ENCODE results near the gene TCEA3.

TCEA3 gene

GRCh38 chr1:23366146-23366545, 58.4 kb downstream of the TCEA3 start:
- WGBS, 2 donors (ENCODE audit: extremely low coverage in 2 of 2, insufficient read length in 2 of 2, insufficient replicate concordance in 1 of 2): no CpG with 5 or more reads among the region's 2 CpGs
- peaks cover 2% of the 10 kb centered on the region for H3K79me1 ChIP-seq (ENCODE audit: low read depth, low read length)
- no peak for DNase-seq (ENCODE audit: low spot score)
- H3K4me1 ChIP-seq (ENCODE audit: control insufficient read depth in 2 of 2, insufficient read depth in 1 of 2, low read depth in 1 of 2, low read length in 2 of 2): peaks cover 13 to 18% of the 10 kb centered on the region in 2 donors
- H3K27ac ChIP-seq (replicated peaks; ENCODE audit: low read length): peak overlapping the region; percentile 30
- H3K4ac ChIP-seq (ENCODE audit: low read length): no peak overlapping the region
- peaks cover 23 to 57% of the 10 kb centered on the region in 2 donors for H3K9me3 ChIP-seq (replicated peaks in 1 of 2; ENCODE audit: control insufficient read depth in 2 of 2, insufficient read depth in 1 of 2, low read depth in 1 of 2, low read length in 2 of 2)
- no peak overlapping the region for H3K9ac ChIP-seq (ENCODE audit: low read depth, low read length, poor library complexity)
- no peak overlapping the region for H2AK5ac ChIP-seq (ENCODE audit: low read depth, low read length)
- no peaks in the 10 kb centered on the region for H3K27me3 ChIP-seq (ENCODE audit: control insufficient read depth in 3 of 3, insufficient read depth in 3 of 3, low read depth in 1 of 3, low read length in 3 of 3)
- H2BK120ac ChIP-seq (ENCODE audit: low read depth, low read length): no peak overlapping the region
- no peak overlapping the region for H4K91ac ChIP-seq (ENCODE audit: low read depth, low read length, poor library complexity)
- H3K4me3 ChIP-seq (ENCODE audit: low read length in 2 of 2): no peak overlapping the region
- no peak overlapping the region for H3K14ac ChIP-seq (ENCODE audit: low read length)
- no peak overlapping the region for H2AFZ ChIP-seq (ENCODE audit: low read length)
- H3K4me2 ChIP-seq (ENCODE audit: insufficient read depth, low read length, poor library complexity, severe bottlenecking): no peak overlapping the region
- H3K18ac ChIP-seq (ENCODE audit: low read length): no peak overlapping the region
- peaks cover 19 to 59% of the 10 kb centered on the region in 2 donors for H3K36me3 ChIP-seq (replicated peaks in 1 of 2; ENCODE audit: control insufficient read depth in 2 of 2, insufficient read depth in 2 of 2, low read length in 2 of 2)
- no peak overlapping the region for H2BK15ac ChIP-seq (ENCODE audit: low read length)
- no peak overlapping the region for H4K8ac ChIP-seq (ENCODE audit: low read depth, low read length)
- H2BK12ac ChIP-seq (ENCODE audit: low read length): no peak overlapping the region
- H3K23ac ChIP-seq (ENCODE audit: low read depth, low read length, poor library complexity): no peak overlapping the region
- no peak overlapping the region for H2BK5ac ChIP-seq (ENCODE audit: low read length)

- Histone ChIP-seq H2BK120ac (ENCODE audit: low read depth, low read length) (no peak overlapping the region), H3K27ac (replicated peaks; ENCODE audit: low read length) (no peak overlapping the region), H2AFZ (ENCODE audit: low read length) (no peak overlapping the region), H4K8ac (ENCODE audit: low read depth, low read length) (no peak overlapping the region), H2BK15ac (ENCODE audit: low read length) (no peak overlapping the region), H3K4me2 (ENCODE audit: insufficient read depth, low read length, poor library complexity, severe bottlenecking) (no peak overlapping the region), H3K27me3 (ENCODE audit: control insufficient read depth in 3 of 3, insufficient read depth in 3 of 3, low read depth in 1 of 3, low read length in 3 of 3) (no peaks in the 10 kb centered on the region), H4K91ac (ENCODE audit: low read depth, low read length, poor library complexity) (no peak overlapping the region), H3K4me1 (ENCODE audit: control insufficient read depth in 2 of 2, insufficient read depth in 1 of 2, low read depth in 1 of 2, low read length in 2 of 2) (peaks cover 0 to 3% of the 10 kb centered on the region in 2 donors), H3K18ac (ENCODE audit: low read length) (no peak overlapping the region), H3K14ac (ENCODE audit: low read length) (no peak overlapping the region), H2BK5ac (ENCODE audit: low read length) (no peak overlapping the region), H3K4me3 (ENCODE audit: low read length in 2 of 2) (no peak overlapping the region), H2AK5ac (ENCODE audit: low read depth, low read length) (no peak overlapping the region), H3K79me1 (ENCODE audit: low read depth, low read length) (peaks cover 2% of the 10 kb centered on the region), H3K9me3 (replicated peaks in 1 of 2; ENCODE audit: control insufficient read depth in 2 of 2, insufficient read depth in 1 of 2, low read depth in 1 of 2, low read length in 2 of 2) (peaks cover 40 to 90% of the 10 kb centered on the region in 2 donors), H3K36me3 (replicated peaks in 1 of 2; ENCODE audit: control insufficient read depth in 2 of 2, insufficient read depth in 2 of 2, low read length in 2 of 2) (peaks cover 33 to 82% of the 10 kb centered on the region in 2 donors), H2BK12ac (ENCODE audit: low read length) (no peak overlapping the region), H3K4ac (ENCODE audit: low read length) (no peak overlapping the region), H3K9ac (ENCODE audit: low read depth, low read length, poor library complexity) (no peak overlapping the region), H3K23ac (ENCODE audit: low read depth, low read length, poor library complexity) (no peak overlapping the region)
- no CpG with 5 or more reads among the region's 13 CpGs for WGBS, 2 donors (ENCODE audit: extremely low coverage in 2 of 2, insufficient read length in 2 of 2, insufficient replicate concordance in 1 of 2)
- no peak for DNase-seq (ENCODE audit: low spot score)
These were observed 62.3 kb downstream of the TCEA3 start for GRCh38 chr1:23362218-23362713.

- no peak overlapping the region for H2AK5ac ChIP-seq (ENCODE audit: low read depth, low read length)
- no peak overlapping the region for H3K4ac ChIP-seq (ENCODE audit: low read length)
- H3K9me3 ChIP-seq (replicated peaks in 1 of 2; ENCODE audit: control insufficient read depth in 2 of 2, insufficient read depth in 1 of 2, low read depth in 1 of 2, low read length in 2 of 2): peaks cover 35 to 57% of the 10 kb centered on the region in 2 donors
- no peak overlapping the region for H3K4me3 ChIP-seq (ENCODE audit: low read length in 2 of 2)
- no peak overlapping the region for H4K91ac ChIP-seq (ENCODE audit: low read depth, low read length, poor library complexity)
- no peak overlapping the region for H3K14ac ChIP-seq (ENCODE audit: low read length)
- H2AFZ ChIP-seq (ENCODE audit: low read length): no peak overlapping the region
- no peak for DNase-seq (ENCODE audit: low spot score)
- no peak overlapping the region for H2BK5ac ChIP-seq (ENCODE audit: low read length)
- no peak overlapping the region for H3K27ac ChIP-seq (replicated peaks; ENCODE audit: low read length)
- H4K8ac ChIP-seq (ENCODE audit: low read depth, low read length): no peak overlapping the region
- H3K9ac ChIP-seq (ENCODE audit: low read depth, low read length, poor library complexity): no peak overlapping the region
- no peak overlapping the region for H3K23ac ChIP-seq (ENCODE audit: low read depth, low read length, poor library complexity)
- no peak overlapping the region for H3K18ac ChIP-seq (ENCODE audit: low read length)
- WGBS, 2 donors (ENCODE audit: extremely low coverage in 2 of 2, insufficient read length in 2 of 2, insufficient replicate concordance in 1 of 2): no CpG with 5 or more reads among the region's 3 CpGs
- no peak overlapping the region for H2BK15ac ChIP-seq (ENCODE audit: low read length)
- H3K4me2 ChIP-seq (ENCODE audit: insufficient read depth, low read length, poor library complexity, severe bottlenecking): no peak overlapping the region
- H3K4me1 ChIP-seq (ENCODE audit: control insufficient read depth in 2 of 2, insufficient read depth in 1 of 2, low read depth in 1 of 2, low read length in 2 of 2): peaks cover 7 to 10% of the 10 kb centered on the region in 2 donors
- H3K27me3 ChIP-seq (ENCODE audit: control insufficient read depth in 3 of 3, insufficient read depth in 3 of 3, low read depth in 1 of 3, low read length in 3 of 3): no peaks in the 10 kb centered on the region
- H2BK120ac ChIP-seq (ENCODE audit: low read depth, low read length): no peak overlapping the region
- peaks cover 2% of the 10 kb centered on the region for H3K79me1 ChIP-seq (ENCODE audit: low read depth, low read length)
- no peak overlapping the region for H2BK12ac ChIP-seq (ENCODE audit: low read length)
- peaks cover 33 to 46% of the 10 kb centered on the region in 2 donors for H3K36me3 ChIP-seq (replicated peaks in 1 of 2; ENCODE audit: control insufficient read depth in 2 of 2, insufficient read depth in 2 of 2, low read length in 2 of 2)
These were observed 66.2 kb downstream of the TCEA3 start for GRCh38 chr1:23358310-23358875.

GRCh38 chr1:23357138-23357908, 67.2 kb downstream of the TCEA3 start:
- no CpG with 5 or more reads among the region's 3 CpGs for WGBS, 2 donors (ENCODE audit: extremely low coverage in 2 of 2, insufficient read length in 2 of 2, insufficient replicate concordance in 1 of 2)
- no peak overlapping the region for H3K4me3 ChIP-seq (ENCODE audit: low read length in 2 of 2)
- H3K36me3 ChIP-seq (replicated peaks in 1 of 2; ENCODE audit: control insufficient read depth in 2 of 2, insufficient read depth in 2 of 2, low read length in 2 of 2): peaks cover 26 to 36% of the 10 kb centered on the region in 2 donors

More at GRCh38 chr1:23357138-23357908, 67.2 kb downstream of the TCEA3 start:
- H4K8ac ChIP-seq (ENCODE audit: low read depth, low read length): no peak overlapping the region
- peaks cover 28 to 47% of the 10 kb centered on the region in 2 donors for H3K9me3 ChIP-seq (replicated peaks in 1 of 2; ENCODE audit: control insufficient read depth in 2 of 2, insufficient read depth in 1 of 2, low read depth in 1 of 2, low read length in 2 of 2)
- H2BK120ac ChIP-seq (ENCODE audit: low read depth, low read length): no peak overlapping the region
- no peak overlapping the region for H3K18ac ChIP-seq (ENCODE audit: low read length)
- no peaks in the 10 kb centered on the region for H3K27me3 ChIP-seq (ENCODE audit: control insufficient read depth in 3 of 3, insufficient read depth in 3 of 3, low read depth in 1 of 3, low read length in 3 of 3)
- H2AFZ ChIP-seq (ENCODE audit: low read length): no peak overlapping the region
- no peak overlapping the region for H4K91ac ChIP-seq (ENCODE audit: low read depth, low read length, poor library complexity)
- H3K4ac ChIP-seq (ENCODE audit: low read length): no peak overlapping the region
- H3K4me1 ChIP-seq (ENCODE audit: control insufficient read depth in 2 of 2, insufficient read depth in 1 of 2, low read depth in 1 of 2, low read length in 2 of 2): peaks cover 7 to 10% of the 10 kb centered on the region in 2 donors
- no peak overlapping the region for H2AK5ac ChIP-seq (ENCODE audit: low read depth, low read length)
- no peak overlapping the region for H3K14ac ChIP-seq (ENCODE audit: low read length)
- H2BK15ac ChIP-seq (ENCODE audit: low read length): no peak overlapping the region
- H3K79me1 ChIP-seq (ENCODE audit: low read depth, low read length): peaks cover 2% of the 10 kb centered on the region
- no peak overlapping the region for H3K4me2 ChIP-seq (ENCODE audit: insufficient read depth, low read length, poor library complexity, severe bottlenecking)
- DNase-seq (ENCODE audit: low spot score): no peak
- peak overlapping the region; percentile 71 for H3K27ac ChIP-seq (replicated peaks; ENCODE audit: low read length)
- no peak overlapping the region for H2BK5ac ChIP-seq (ENCODE audit: low read length)
- no peak overlapping the region for H3K9ac ChIP-seq (ENCODE audit: low read depth, low read length, poor library complexity)
- no peak overlapping the region for H2BK12ac ChIP-seq (ENCODE audit: low read length)
- H3K23ac ChIP-seq (ENCODE audit: low read depth, low read length, poor library complexity): no peak overlapping the region
